NCI-H82 treated with DMSO at 0.1 percent for 48 hours (cell line): ENCODE results near the gene GBF1.
A peak's percentile ranks its signal among the peaks of the same experiment; 100 is the strongest.

Source experiments
- DNase-seq: peaks from one replicate; lab custom pipeline; 2025; ENCODE audit not compliant: unreplicated experiment; lab: John Stamatoyannopoulos, UW

Gene GBF1

DNA sequence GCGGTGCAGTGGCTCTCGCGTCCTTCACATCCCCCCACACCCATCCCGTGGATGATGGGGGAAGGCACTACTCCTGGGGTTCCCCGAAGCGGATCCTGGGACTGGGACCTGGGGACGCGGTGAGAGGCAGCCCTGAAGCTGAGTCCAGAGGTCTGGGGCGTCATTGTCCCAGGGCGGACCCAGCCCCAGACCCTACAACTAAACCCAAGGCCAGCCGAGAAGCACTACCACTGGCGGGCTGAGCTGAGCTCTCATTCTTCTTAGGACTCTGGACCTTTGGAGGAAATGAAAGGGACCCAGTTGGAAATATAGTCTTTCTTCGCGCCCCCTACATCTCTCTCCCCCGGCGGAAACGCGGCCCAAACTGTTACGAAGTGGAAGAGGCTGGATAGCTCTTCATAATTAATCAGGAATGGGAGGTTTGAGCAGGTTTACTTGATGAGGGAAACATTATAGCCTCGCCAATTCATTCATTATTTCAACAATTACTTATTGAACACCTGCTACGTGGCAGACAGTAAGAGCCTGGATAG, 174.9 kb downstream of the GBF1 start:
- DNase-seq, result no peak

DNA sequence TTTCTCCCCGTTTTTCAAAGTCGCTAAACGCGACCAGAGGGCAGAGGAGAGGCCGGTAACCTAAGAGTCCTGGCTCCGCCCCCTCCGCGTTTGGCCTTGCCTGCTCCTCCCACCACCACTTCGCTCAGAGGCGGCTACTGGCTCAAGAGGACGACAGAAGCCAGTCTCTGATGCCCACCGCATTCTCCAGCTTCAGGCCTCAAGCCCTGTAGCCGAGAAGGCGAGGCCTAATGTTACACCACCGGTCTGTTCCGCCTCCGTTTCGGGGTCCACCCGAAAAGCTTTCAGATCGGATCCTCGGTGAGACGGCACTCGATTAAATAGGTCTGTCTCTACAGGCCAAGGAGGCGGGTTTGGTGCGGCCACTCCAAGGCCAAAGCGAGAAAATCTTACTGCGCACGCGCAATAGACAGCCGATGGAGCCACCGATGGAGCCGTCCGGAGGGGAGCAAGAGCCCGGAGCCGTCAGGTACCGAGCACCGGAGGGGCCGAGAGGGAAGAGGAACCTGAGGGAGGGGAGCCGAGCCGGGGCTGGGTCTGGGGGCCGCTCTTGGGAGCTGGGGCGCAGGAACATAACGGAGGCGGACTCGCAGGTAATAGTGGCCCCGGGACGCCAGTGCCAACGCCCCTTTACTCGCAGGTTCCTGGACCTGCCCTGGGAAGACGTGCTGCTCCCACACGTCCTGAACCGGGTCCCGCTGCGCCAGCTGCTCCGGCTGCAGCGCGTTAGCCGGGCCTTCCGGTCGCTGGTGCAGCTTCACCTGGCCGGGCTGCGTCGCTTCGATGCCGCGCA, 175.6 kb downstream of the GBF1 start, which contains the start of gene FBXL15:
TSS of gene FBXL15 (plus strand) at position 123 of the 793 bp plus-strand sequence. CDS start at position 417, 294 bp downstream.
- DNase-seq, result peak; percentile 82

DNA sequence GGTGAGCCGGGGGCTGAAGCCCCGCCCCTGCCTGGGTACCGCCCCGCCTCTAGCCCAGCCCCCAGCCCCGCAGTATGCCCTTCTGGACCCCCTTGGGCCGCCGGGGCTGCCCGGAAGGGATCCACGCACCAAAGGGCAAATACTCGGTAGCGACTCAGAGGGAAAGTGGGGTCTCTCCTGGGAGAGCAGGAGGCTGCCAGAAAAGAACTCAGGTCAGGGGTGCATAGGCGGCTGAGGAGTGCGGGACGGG, 176.1 kb downstream of the GBF1 start:
- no peak for DNase-seq

DNA sequence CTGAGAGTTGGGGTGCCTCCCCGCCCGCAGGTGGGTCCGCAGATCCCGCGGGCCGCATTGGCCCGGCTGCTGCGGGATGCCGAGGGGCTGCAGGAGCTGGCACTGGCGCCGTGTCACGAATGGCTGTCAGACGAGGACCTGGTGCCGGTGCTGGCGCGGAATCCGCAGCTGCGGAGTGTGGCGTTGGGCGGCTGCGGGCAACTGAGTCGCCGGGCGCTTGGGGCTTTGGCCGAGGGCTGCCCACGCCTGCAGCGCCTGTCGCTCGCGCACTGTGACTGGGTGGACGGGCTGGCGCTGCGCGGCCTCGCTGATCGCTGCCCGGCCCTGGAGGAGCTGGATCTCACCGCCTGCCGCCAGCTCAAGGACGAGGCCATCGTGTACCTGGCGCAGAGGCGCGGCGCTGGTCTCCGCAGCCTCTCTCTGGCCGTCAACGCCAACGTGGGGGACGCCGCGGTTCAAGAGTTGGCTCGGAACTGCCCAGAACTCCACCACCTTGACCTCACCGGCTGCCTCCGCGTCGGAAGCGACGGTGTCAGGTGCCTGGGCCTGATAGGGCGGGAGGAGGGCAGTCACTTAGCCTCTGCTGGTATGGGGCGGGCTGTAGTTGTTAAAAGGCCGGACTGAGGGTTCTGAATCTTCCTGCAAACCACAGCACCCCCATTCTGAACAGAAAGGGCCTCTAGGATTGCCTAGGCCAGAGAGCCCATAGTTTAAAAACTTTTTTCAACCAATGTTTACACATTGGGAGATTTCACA, 176.6 kb downstream of the GBF1 start:
- DNase-seq, result no peak

- no peak for DNase-seq
These were observed 177.3 kb downstream of the GBF1 start for GRCh38 chr10:102422545-102423129.

- no peak for DNase-seq
These were observed 178.1 kb downstream of the GBF1 start for GRCh38 chr10:102423372-102423968.

DNA sequence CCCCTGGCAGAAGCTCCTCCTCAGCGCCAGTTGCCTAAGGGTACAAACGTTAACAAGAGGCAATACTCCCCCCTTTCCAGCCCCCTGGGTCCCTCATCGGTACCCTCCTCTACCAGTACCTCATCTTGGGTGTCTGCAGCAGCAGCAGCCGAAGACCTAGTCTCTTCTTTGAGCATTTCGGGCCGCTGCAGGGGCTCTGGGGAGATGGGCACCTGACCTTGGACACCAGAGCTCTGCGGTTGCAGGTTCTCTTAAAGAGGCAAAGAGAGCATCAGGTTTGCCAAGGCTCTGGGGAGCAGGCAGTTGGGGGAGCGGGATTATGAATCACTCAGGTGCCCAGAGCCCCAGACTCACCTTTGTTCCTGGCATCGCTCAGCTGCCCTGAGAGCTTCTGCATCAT, 178.8 kb downstream of the GBF1 start:
- no peak for DNase-seq

- no peak for DNase-seq
These were observed 179.6 kb downstream of the GBF1 start for GRCh38 chr10:102424916-102425315.

GRCh38 chr10:102425444-102425843, 180.1 kb downstream of the GBF1 start:
- no peak for DNase-seq

- no peak for DNase-seq
These were observed 181.5 kb downstream of the GBF1 start for GRCh38 chr10:102426803-102427287.

DNA sequence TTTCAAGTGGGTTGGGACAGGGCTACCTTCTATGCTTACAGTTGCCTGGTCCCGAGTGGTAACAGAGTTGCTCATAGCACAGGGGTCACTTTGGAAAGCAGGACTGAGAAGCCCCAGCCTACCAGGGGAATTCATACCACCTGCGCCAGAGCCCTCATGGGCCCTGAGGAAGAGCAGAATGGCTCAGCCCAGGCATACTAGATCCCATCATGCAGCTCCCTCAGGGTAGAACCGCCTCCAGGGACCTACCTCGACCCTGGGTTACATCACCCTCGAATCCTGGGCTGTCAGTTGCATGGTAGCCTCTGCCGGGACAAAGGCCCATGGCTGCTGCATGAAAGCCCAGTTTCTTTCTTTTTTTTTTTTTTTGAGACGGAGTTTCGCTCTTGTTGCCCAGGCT, 184.1 kb downstream of the GBF1 start:
- no peak for DNase-seq

GRCh38 chr10:102431452-102432124, 186.3 kb downstream of the GBF1 start:
- DNase-seq, result peak; percentile 36
